Myocyte (in vitro differentiated cells): Measurements from ENCODE around the gene TMPRSS9. TPM values are rescaled to one million over a fixed set of nuclear protein-coding genes. Genes with fewer than 3 reads are reported as not detected.
A peak's percentile ranks its signal among the peaks of the same experiment; 100 is the strongest.
"Not testable (repeated sequence)": the region's sequence is repeated elsewhere in the genome, so short reads cannot be mapped to it uniquely, and the experiment has no call there.

Source experiments
- DNase-seq: peaks from one replicate; pipeline ENCODE4 v3.0.0-alpha.2; 2012; ENCODE audit warnings: low read depth
- total RNA-seq: library from RNA; depleted of rRNA; stranded (reverse); fragments of >200 nt; gene quantifications from 2 replicates; pipeline ENCODE4 v1.2.3, GENCODE V29; 2014

TMPRSS9 gene
- total RNA-seq, 1 donor from 2014 or later: not detected

DNA sequence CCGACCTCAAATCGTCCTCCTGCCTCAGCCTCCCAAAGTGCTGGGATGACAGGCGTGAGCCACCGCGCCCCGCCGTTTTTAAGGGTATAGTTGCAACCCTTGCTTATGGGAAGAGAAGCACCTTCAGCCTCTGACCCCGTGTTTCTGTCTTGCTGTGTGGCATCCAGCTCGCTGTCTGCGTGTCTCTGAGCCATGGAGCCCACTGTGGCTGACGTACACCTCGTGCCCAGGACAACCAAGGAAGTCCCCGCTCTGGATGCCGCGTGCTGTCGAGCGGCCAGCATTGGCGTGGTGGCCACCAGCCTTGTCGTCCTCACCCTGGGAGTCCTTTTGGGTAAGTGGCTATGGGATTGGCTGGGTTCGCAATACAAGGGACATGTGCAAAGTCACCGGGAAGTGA lies 29.5 kb downstream of the TMPRSS9 start:
- no peak for DNase-seq

DNA sequence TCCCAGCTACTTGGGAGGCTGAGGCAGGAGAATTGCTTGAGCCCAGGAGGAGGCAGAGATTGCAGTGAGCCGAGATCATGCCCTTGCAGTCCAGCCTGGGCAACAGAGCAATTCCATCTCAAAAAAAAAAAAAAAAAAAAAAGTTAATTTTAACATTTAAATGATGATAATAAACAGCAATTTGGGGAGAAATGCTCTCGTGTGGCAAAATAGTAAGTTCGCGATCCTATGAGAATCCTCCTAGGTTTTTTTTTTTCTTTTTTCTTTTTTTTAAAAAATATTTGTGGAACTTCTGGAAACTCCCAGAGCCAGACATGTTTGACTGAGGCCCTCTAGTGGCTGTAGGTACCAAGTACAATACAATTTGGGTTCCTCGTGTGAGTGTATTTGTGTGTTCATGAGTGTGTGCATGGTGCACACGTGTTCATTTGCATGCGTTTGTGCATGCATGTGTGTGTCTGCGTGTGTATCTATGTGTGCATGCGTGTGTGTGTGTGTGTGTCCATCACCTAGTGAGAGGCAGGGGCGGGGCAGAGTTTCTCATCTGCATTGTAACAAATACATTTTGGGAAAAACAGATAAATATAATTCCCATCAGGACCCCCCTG lies 31.2 kb downstream of the TMPRSS9 start:
- DNase-seq: peak; percentile 69

- no peak for DNase-seq
Observed at GRCh38 chr19:2392366-2392765, 32.3 kb downstream of the TMPRSS9 start.

DNA sequence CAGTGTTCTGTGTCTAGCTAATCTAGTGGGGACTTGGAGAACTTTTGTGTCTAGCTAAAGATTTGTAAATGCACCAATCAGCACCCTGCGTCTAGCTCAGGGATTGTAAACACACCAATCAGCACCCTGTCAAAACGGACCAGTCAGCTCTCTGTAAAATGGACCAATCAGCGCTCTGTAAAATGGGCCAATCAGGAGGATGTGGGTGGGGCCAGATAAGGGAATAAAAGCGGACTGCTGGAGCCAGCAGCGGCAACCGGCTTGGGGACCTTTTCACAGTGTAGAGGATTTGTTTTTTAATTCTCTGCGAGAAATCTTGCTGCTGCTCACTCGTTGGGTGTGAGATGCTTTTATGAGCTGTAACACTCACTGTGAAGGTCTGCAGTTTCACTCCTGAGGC lies 32.8 kb downstream of the TMPRSS9 start:
- not testable (repeated sequence) for DNase-seq

GRCh38 chr19:2394054-2394441 lies 34.0 kb downstream of the TMPRSS9 start:
- DNase-seq: no peak

- DNase-seq: no peak
Observed at GRCh38 chr19:2394442-2395292, 34.6 kb downstream of the TMPRSS9 start.

- DNase-seq: not testable (repeated sequence)
Observed at GRCh38 chr19:2395293-2395829, 35.3 kb downstream of the TMPRSS9 start.

GRCh38 chr19:2397173-2397572 lies 37.1 kb downstream of the TMPRSS9 start:
- DNase-seq: not testable (repeated sequence)

DNA sequence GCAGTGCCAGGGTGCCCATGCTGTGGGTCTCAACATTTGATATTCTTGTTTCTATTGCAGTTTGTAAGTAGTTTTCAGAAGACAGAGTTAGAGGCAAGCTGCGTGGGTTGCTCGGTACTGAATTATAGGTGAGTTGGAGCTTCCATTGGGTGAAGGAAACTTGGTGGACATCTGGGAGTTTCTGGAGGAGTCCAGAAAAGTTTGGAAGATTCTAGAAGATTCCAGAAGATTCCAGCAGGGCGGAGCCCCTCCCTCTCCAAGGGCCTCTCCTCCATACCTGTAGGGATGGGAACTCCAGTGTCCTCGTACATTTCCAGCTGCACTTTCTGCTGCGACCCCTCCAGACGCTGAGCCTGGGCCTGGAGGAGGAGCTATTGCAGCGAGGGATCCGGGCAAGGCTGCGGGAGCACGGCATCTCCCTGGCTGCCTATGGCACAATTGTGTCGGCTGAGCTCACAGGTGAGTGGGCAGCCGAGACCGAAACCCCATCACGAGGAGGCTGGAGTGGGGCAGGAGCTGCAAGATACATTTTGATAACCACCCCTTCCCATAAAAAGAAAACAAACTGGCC lies 38.8 kb downstream of the TMPRSS9 start:
- no peak for DNase-seq

DNA sequence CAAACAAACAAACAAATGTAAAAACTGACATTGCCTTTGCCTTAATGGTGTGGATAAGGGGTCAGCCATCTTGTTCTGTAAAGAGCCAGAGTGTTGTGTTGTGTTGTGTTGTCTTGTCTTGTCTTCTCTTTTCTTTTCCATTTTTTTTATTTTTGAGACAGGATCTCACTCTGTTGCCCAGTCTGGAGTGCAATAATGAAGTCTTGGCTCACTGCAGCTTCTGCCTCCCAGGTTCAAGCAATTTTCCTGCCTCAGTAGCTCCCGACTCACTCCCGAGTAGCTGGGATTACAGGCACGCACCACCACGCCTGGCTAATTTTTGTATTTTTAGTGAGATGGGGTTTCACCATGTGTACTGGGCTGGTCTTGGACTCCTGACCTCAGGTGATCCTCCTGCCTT lies 39.5 kb downstream of the TMPRSS9 start:
- DNase-seq: no peak

DNA sequence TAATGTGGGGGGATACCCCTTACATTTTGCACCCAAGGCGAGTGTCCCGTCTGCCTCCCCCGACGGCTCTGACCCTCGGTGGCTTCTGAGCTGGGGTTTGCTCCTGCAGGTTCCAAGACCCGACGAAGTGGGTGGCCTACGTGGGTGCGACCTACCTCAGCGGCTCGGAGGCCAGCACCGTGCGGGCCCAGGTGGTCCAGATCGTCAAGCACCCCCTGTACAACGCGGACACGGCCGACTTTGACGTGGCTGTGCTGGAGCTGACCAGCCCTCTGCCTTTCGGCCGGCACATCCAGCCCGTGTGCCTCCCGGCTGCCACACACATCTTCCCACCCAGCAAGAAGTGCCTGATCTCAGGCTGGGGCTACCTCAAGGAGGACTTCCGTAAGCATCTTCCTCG lies 48.2 kb downstream of the TMPRSS9 start:
- no peak for DNase-seq

- no peak for DNase-seq
Observed at GRCh38 chr19:2409352-2409912, 49.4 kb downstream of the TMPRSS9 start.

DNA sequence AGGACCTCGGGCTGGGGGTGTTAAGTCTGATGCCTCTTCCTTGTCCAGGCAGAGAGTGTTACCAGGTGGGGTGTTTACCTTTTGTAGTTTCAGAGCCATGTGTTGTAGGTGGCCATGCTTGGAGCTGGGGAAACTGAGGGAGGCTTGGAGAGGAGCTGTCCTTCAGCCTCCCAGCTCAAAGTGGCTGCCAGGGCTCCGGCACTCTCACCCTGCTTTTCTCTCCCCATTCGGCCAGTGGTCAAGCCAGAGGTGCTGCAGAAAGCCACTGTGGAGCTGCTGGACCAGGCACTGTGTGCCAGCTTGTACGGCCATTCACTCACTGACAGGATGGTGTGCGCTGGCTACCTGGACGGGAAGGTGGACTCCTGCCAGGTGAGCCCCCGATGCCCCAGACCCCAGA lies 50.0 kb downstream of the TMPRSS9 start:
- DNase-seq: no peak

GRCh38 chr19:2411709-2412108 lies 51.6 kb downstream of the TMPRSS9 start:
- DNase-seq: no peak

DNA sequence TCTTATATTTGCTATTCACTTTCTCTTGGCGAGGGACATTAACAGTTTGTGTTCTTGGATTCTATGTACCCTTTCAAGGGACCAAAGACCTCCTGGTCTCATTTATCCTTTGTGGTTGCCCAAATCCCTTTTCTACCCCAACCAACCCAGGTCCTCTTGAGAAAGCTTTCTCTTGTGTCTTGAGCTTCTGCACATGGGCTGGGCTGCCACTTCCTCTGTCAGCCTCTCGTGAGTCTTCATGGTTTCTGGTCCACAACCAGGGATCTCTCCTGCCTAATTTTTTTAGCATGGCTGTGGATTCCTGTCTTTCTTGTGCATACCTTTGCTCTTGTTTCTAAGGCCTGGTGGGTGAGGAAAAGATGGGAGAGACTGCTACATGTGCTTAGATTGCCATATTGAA lies 52.4 kb downstream of the TMPRSS9 start:
- DNase-seq: no peak

GRCh38 chr19:2413159-2413558 lies 53.1 kb downstream of the TMPRSS9 start:
- DNase-seq: no peak

DNA sequence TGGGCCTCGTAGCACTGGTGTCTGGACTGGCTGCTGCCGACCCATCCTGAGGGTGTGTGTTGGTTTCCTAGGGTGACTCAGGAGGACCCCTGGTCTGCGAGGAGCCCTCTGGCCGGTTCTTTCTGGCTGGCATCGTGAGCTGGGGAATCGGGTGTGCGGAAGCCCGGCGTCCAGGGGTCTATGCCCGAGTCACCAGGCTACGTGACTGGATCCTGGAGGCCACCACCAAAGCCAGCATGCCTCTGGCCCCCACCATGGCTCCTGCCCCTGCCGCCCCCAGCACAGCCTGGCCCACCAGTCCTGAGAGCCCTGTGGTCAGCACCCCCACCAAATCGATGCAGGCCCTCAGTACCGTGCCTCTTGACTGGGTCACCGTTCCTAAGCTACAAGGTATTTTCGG lies 53.6 kb downstream of the TMPRSS9 start:
- no peak for DNase-seq

DNA sequence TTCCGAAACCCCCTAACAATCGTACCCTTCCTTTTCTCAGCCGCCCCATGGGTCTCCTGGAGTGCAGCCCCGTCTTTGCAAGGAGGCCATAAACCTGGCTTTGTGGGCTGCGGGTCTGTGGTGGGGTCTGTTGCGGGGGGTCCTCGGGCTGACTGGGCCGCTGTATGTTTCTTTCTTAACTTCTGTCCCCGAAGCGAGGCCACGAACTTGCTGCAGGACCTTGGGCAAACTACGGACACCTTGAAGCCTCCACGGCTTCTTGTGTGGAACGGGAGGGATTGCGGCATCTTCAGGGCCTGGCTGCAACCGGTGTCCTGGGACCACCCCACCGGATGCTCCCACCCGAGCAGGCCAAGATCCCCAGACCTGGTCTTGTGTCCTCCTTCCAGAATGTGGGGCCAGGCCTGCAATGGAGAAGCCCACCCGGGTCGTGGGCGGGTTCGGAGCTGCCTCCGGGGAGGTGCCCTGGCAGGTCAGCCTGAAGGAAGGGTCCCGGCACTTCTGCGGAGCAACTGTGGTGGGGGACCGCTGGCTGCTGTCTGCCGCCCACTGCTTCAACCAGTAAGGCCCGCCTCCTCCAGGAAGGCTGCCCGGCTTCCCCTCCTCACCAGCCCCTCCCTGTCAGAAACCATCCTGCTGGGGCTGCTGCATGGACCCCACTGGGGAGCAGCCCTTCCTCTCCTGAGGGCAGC lies 55.4 kb downstream of the TMPRSS9 start:
- DNase-seq: no peak

- DNase-seq: no peak
Observed at GRCh38 chr19:2415973-2416319, 55.9 kb downstream of the TMPRSS9 start.

DNA sequence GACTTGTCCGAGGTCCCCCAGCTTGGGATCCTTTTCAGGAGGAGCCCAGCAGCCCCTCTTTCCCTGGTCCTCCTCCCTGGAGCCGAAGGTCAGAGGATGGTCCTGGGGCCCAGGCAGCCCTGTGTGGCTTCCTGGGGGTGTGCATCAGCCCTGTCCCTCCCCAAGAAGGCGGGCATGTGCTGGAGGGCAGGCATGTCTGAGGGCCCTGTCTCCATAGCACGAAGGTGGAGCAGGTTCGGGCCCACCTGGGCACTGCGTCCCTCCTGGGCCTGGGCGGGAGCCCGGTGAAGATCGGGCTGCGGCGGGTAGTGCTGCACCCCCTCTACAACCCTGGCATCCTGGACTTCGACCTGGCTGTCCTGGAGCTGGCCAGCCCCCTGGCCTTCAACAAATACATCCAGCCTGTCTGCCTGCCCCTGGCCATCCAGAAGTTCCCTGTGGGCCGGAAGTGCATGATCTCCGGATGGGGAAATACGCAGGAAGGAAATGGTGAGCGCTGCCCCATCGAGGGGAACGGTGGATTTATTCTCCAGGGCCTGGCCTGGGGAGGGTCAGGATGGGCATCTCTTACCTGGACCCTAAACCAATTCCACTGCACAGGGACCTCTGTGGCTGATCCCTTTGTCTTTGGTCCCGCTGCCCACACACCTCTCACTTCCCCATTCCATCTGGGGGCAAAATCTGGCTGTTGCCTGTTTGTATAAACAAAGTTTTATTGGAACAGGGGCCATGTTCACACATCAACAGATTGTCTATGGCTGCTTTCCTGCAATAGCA lies 56.4 kb downstream of the TMPRSS9 start:
- DNase-seq: no peak

DNA sequence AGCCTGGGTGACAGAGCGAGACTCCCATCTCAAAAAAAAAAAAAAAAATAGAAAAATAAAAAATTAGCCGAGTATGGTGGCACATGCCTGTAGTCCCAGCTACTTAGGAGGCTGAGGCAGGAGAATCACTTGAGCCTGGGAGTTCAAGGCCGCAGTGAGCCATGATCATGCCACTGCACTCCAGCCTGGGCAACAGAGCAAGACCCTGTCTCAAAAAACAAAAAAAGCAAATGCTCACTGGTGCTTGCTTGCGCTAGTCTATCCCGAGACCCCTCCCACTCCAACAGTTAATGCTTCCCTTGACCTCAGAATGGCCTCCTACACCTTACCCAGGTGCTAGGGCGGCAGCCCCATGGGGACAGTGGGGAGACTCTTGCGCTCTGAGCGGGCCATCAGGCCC lies 57.4 kb downstream of the TMPRSS9 start:
- not testable (repeated sequence) for DNase-seq
